ENCODE data around the gene HARBI1.

Gene HARBI1

DNA sequence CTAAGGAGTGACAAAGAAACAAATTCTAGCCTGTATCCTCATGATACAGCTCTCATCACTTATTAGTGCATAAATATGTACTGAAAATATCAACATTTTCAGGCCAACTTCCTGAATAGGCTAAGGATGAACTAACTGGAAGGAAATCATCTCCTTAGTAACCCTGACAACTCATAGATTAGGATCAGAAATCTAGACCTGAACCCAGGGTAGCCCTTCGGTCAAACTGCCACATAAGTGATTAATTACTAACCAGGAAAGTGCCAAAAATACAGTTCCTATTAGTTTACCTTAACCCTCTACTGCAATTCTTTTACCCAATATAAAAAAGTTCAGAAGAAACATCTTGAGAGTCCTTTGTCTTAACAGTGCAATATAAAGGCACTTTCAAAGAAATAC is 63.2 kb downstream of the HARBI1 start:
- no peak for DNase-seq (ENCODE audit: low read depth)
